ENCODE measurements around the gene ATP1A4.

Gene ATP1A4

GRCh38 chr1:160129046-160129445 is 22.4 kb upstream of the ATP1A4 start:
- DNase-seq (ENCODE audit: low read depth) = no peak
- no peak overlapping the region for H3K4me3 ChIP-seq (ENCODE audit: low read length)
- no peak for TF ChIP-seq CTCF (conservative IDR thresholded peaks at IDR 0.05; ENCODE audit: low read depth, low read length)

DNA sequence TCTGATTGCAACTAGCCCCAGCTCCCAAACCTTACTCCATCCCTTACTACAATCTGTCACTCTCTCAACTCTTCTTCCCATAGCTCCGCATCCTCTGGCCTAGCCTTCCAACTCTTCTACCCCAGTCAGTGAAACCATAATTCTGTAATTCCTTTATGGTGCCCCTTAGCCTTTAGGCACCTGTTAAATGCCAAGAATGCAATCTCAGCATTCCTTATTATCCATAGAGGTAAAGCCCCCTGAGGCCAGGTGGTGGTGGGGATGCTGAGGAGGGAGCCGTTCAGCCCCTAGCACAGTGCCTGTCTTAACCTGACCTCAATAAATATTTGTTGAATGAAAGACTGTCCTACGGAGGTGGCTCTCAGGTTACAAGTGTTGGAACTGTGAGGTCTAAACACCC is 21.8 kb upstream of the ATP1A4 start:
- no peak overlapping the region for H3K4me3 ChIP-seq (ENCODE audit: low read length)
- no peak for TF ChIP-seq CTCF (conservative IDR thresholded peaks at IDR 0.05; ENCODE audit: low read depth, low read length)
- DNase-seq (ENCODE audit: low read depth) = no peak

DNA sequence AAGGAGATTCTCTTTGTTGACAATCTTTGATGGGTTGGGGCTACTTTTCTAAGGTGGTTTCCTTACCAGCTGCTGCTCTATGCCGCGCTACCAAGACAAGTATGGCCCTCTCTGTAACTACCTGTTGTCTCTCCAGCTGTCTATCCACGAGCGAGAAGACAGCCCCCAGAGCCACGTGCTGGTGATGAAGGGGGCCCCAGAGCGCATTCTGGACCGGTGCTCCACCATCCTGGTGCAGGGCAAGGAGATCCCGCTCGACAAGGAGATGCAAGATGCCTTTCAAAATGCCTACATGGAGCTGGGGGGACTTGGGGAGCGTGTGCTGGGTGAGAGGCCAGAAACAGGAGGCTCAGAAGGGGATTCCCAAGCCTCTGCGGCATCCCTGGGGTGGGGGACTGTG is 21.4 kb upstream of the ATP1A4 start:
- no peak for DNase-seq (ENCODE audit: low read depth)
- TF ChIP-seq CTCF (conservative IDR thresholded peaks at IDR 0.05; ENCODE audit: low read depth, low read length) = no peak
- no peak overlapping the region for H3K4me3 ChIP-seq (ENCODE audit: low read length)

- no peak for DNase-seq (ENCODE audit: low read depth)
- no peak for TF ChIP-seq CTCF (conservative IDR thresholded peaks at IDR 0.05; ENCODE audit: low read depth, low read length)
- no peak overlapping the region for H3K4me3 ChIP-seq (ENCODE audit: low read length)
These were observed 20.9 kb upstream of the ATP1A4 start for GRCh38 chr1:160130486-160130885.

- H3K4me3 ChIP-seq (ENCODE audit: low read length) = no peak overlapping the region
- TF ChIP-seq CTCF (conservative IDR thresholded peaks at IDR 0.05; ENCODE audit: low read depth, low read length) = no peak
- DNase-seq (ENCODE audit: low read depth) = no peak
These were observed 20.5 kb upstream of the ATP1A4 start for GRCh38 chr1:160130939-160131338.

DNA sequence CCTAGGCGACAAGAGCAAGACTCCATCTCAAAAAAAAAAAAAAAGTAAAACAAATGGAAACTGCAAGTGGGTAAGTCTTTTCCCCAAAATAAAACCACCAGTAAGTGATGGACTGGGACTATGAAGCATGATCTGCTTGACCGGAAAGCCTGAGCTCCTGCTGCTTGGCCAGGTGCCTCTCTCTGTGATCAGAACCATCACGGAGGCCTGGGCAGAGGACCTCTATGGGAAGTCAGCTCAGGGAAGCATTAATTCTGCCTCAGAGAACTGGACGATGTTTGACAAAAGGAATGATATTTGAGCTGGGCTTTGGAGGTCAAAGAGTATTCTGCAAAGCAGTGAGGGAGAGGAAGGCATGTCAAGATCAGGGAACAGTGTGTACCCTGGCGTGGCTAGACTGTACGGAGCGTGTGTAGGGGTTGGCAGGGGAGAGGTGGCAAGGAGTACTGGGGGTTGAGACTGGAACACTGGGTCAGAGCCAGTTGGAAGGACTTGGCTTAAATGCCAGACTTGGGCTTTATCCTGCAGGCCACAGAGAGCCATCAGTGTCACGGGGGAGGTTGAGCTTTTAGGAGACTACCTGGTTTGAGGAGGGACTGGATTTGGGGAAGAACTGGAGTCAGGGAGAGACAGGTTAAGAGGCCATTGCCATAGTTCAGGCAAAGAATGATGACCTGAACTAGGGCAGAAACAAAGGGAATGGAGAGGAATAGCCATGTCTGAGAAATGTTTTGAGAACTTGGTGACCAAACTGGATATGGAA is 19.4 kb upstream of the ATP1A4 start:
- no peak for DNase-seq (ENCODE audit: low read depth)
- no peak for TF ChIP-seq CTCF (conservative IDR thresholded peaks at IDR 0.05; ENCODE audit: low read depth, low read length)
- no peak overlapping the region for H3K4me3 ChIP-seq (ENCODE audit: low read length)

DNA sequence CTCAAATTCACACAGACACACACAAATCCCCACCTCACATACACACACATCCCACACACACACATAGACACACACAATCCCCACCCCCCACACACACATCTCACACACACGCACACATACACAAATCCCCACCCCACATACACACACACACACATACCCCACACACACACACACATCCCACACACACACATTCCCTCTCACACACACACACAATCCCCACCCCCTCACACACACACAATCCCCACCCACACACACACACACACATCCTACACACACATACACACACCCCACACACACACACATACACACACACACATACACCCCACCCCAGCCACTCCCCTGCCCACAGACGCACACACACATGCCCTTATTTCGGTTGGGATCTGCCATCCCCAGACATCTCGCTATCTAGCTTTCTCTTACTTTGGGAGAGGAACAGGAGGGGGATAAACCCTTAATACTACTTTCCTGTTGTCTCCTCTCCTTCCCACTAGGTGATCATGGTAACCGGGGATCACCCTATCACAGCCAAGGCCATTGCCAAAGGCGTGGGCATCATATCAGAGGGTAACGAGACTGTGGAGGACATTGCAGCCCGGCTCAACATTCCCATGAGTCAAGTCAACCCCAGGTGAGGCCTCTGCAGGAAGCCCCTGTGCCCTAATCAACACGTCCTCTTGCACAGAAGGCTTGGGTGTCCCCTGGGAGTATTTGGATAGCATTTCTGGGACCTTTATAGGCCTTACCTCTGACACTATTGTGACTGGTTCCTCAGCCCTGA is 17.2 kb upstream of the ATP1A4 start:
- DNase-seq (ENCODE audit: low read depth) = no peak
- no peak for TF ChIP-seq CTCF (conservative IDR thresholded peaks at IDR 0.05; ENCODE audit: low read depth, low read length)
- H3K4me3 ChIP-seq (ENCODE audit: low read length) = no peak overlapping the region
